ENCODE measurements around the gene MET. TPM values are rescaled to one million over a fixed set of nuclear protein-coding genes. Genes with fewer than 3 reads are reported as not detected.

Gene MET
- polyA plus RNA-seq, 1 donor from 2014 or later = not detected

DNA sequence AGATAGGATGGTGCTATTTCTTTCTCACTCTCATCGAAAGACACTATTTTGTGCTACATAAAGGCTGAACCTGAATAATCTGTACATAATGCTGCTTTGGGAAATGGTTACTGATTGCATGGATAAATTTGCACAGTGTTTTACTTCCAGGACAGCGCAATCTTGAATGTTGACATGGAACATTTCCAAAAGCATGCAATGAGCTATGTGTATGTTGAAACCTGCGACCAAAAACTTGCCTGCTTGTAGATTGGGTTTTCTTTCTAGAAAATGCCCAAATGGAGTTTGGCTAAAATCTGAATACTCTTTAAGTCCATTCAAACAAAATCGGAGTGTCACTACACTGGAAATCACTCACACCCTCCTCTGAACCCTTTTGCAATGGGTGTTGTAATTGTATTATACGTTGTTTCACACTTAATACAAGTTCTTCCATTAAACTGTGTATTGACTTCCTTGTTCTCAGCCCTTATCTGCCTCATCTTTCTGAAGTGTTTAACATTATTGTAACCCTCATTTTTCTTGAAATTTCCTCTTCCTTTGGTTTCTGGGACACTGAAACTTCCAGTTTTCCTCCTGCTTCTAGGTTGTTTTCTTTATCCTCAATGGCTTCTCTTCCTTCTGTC lies 116.7 kb downstream of the MET start:
- H3K9ac ChIP-seq (ENCODE audit: low read length) = no peak overlapping the region

DNA sequence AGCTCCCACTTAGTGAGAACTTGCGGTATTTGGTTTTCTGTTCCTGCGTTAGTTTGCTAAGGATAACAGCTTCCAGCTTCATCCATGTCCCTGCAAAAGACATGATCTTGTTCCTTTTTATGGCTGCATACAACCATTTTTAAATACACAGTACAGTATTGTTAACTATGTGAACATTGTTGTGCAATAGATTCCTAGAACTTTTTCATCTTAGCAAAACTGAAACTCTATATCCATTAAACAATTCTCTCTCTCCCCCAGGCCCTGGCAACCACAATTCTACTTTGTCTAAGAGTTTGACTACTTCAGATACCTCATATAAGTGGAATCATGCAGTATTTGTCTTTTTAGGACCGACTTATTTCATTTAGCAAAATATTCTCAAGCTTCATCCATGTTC lies 118.0 kb downstream of the MET start:
- H3K27me3 ChIP-seq (ENCODE audit: insufficient read depth, low read depth, low read length) = no peaks in the 10 kb centered on the region
- no peak overlapping the region for H3K4me2 ChIP-seq (ENCODE audit: low read length)
- H3K9ac ChIP-seq (ENCODE audit: low read length) = no peak overlapping the region
- no peaks in the 10 kb centered on the region for H3K79me2 ChIP-seq (replicated peaks; ENCODE audit: insufficient read depth, low read length)
- H3K27ac ChIP-seq (ENCODE audit: low read length) = no peak overlapping the region
- no peak overlapping the region for H3K4me3 ChIP-seq (ENCODE audit: low read length)
- no peaks in the 10 kb centered on the region for H3K9me2 ChIP-seq (ENCODE audit: insufficient read depth, low read length)
- H3K36me3 ChIP-seq (ENCODE audit: insufficient read depth, low read length) = no peaks in the 10 kb centered on the region
- no peaks in the 10 kb centered on the region for H4K20me1 ChIP-seq (ENCODE audit: insufficient read depth)
- no peaks in the 10 kb centered on the region for H3F3A ChIP-seq (ENCODE audit: insufficient read depth, low read length, poor library complexity, severe bottlenecking)
- no peaks in the 10 kb centered on the region for H3K9me3 ChIP-seq (ENCODE audit: low read length)
- no peak overlapping the region for H2AFZ ChIP-seq (ENCODE audit: low read depth, low read length)
- TF ChIP-seq EZH2 (IDR thresholded peaks at IDR 0.05; ENCODE audit: borderline replicate concordance, insufficient read depth, low read length, poor library complexity, severe bottlenecking) (no peak), MXI1 (conservative IDR thresholded peaks at IDR 0.05; ENCODE audit: poor library complexity, severe bottlenecking) (no peak), TAF1 (IDR thresholded peaks at IDR 0.05; ENCODE audit: low read depth) (no peak), RAD21 (conservative IDR thresholded peaks at IDR 0.05) (no peak)
- TF ChIP-seq, protein P1, sequence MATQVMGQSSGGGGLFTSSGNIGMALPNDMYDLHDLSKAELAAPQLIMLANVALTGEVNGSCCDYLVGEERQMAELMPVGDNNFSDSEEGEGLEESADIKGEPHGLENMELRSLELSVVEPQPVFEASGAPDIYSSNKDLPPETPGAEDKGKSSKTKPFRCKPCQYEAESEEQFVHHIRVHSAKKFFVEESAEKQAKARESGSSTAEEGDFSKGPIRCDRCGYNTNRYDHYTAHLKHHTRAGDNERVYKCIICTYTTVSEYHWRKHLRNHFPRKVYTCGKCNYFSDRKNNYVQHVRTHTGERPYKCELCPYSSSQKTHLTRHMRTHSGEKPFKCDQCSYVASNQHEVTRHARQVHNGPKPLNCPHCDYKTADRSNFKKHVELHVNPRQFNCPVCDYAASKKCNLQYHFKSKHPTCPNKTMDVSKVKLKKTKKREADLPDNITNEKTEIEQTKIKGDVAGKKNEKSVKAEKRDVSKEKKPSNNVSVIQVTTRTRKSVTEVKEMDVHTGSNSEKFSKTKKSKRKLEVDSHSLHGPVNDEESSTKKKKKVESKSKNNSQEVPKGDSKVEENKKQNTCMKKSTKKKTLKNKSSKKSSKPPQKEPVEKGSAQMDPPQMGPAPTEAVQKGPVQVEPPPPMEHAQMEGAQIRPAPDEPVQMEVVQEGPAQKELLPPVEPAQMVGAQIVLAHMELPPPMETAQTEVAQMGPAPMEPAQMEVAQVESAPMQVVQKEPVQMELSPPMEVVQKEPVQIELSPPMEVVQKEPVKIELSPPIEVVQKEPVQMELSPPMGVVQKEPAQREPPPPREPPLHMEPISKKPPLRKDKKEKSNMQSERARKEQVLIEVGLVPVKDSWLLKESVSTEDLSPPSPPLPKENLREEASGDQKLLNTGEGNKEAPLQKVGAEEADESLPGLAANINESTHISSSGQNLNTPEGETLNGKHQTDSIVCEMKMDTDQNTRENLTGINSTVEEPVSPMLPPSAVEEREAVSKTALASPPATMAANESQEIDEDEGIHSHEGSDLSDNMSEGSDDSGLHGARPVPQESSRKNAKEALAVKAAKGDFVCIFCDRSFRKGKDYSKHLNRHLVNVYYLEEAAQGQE (IDR thresholded peaks at IDR 0.05; ENCODE audit: borderline replicate concordance) = no peak

More for the DNA sequence above, 116.7 kb downstream of the MET start:
- Histone ChIP-seq H3K27me3 (ENCODE audit: insufficient read depth, low read depth, low read length) (no peaks in the 10 kb centered on the region), H3K4me2 (ENCODE audit: low read length) (no peak overlapping the region), H3K36me3 (ENCODE audit: insufficient read depth, low read length) (no peaks in the 10 kb centered on the region), H4K20me1 (ENCODE audit: insufficient read depth) (no peaks in the 10 kb centered on the region), H3K9me3 (ENCODE audit: low read length) (no peaks in the 10 kb centered on the region), H3F3A (ENCODE audit: insufficient read depth, low read length, poor library complexity, severe bottlenecking) (no peaks in the 10 kb centered on the region), H2AFZ (ENCODE audit: low read depth, low read length) (no peak overlapping the region), H3K27ac (ENCODE audit: low read length) (no peak overlapping the region), H3K9me2 (ENCODE audit: insufficient read depth, low read length) (no peaks in the 10 kb centered on the region), H3K79me2 (replicated peaks; ENCODE audit: insufficient read depth, low read length) (no peaks in the 10 kb centered on the region), H3K4me3 (ENCODE audit: low read length) (no peak overlapping the region)
- TF ChIP-seq, protein P2, sequence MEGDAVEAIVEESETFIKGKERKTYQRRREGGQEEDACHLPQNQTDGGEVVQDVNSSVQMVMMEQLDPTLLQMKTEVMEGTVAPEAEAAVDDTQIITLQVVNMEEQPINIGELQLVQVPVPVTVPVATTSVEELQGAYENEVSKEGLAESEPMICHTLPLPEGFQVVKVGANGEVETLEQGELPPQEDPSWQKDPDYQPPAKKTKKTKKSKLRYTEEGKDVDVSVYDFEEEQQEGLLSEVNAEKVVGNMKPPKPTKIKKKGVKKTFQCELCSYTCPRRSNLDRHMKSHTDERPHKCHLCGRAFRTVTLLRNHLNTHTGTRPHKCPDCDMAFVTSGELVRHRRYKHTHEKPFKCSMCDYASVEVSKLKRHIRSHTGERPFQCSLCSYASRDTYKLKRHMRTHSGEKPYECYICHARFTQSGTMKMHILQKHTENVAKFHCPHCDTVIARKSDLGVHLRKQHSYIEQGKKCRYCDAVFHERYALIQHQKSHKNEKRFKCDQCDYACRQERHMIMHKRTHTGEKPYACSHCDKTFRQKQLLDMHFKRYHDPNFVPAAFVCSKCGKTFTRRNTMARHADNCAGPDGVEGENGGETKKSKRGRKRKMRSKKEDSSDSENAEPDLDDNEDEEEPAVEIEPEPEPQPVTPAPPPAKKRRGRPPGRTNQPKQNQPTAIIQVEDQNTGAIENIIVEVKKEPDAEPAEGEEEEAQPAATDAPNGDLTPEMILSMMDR (IDR thresholded peaks at IDR 0.05; ENCODE audit: poor library complexity, severe bottlenecking) = no peak
- no peak for TF ChIP-seq EZH2 (IDR thresholded peaks at IDR 0.05; ENCODE audit: borderline replicate concordance, insufficient read depth, low read length, poor library complexity, severe bottlenecking)
- TF ChIP-seq SMC3 (conservative IDR thresholded peaks at IDR 0.05; ENCODE audit: poor library complexity) = no peak
- TF ChIP-seq EP300 (conservative IDR thresholded peaks at IDR 0.05; ENCODE audit: poor library complexity, severe bottlenecking) = no peak
- no peak for TF ChIP-seq RAD21 (conservative IDR thresholded peaks at IDR 0.05)
- no peak for TF ChIP-seq TAF1 (IDR thresholded peaks at IDR 0.05; ENCODE audit: low read depth)
- TF ChIP-seq, protein P1 (IDR thresholded peaks at IDR 0.05; ENCODE audit: borderline replicate concordance) = no peak
- no peak for TF ChIP-seq POLR2AphosphoS5 (IDR thresholded peaks at IDR 0.05)
